Small intestine (tissue), 7 donors: Measurements from ENCODE around the gene PCBP3. TPM values are rescaled to one million over a fixed set of nuclear protein-coding genes. Genes with fewer than 3 reads are reported as not detected.

Experiments
- DNase-seq, 2 donors: peaks; one replicate each; pipeline versions ENCODE4 v3.0.0 to v3.0.0-alpha.2; 2013
- FAIRE-seq: peaks from 2 replicates; lab custom pipeline; 2012; peaks lifted over from hg19 to GRCh38; lab: Jason Lieb, UNC
- H3K27ac ChIP-seq, 3 donors: one replicate each; pipeline ENCODE4 v1.5.1; 2013; ENCODE audit warnings: low read length in 2 of 3, mild to moderate bottlenecking in 2 of 3, control low read depth in 1 of 3, inconsistent platforms in 1 of 3, low read depth in 1 of 3, moderate library complexity in 1 of 3
- H3K27me3 ChIP-seq, 3 donors: one replicate each; pipeline ENCODE4 v1.6.1; 2013; ENCODE audit warnings: low read length in 3 of 3, inconsistent platforms in 1 of 3; ENCODE audit not compliant: control insufficient read depth in 3 of 3, insufficient read depth in 3 of 3
- H3K36me3 ChIP-seq, 3 donors: one replicate each; pipeline ENCODE4 v1.6.1; 2013; ENCODE audit warnings: low read length in 3 of 3, inconsistent platforms in 1 of 3, low read depth in 1 of 3, mild to moderate bottlenecking in 1 of 3, moderate library complexity in 1 of 3; ENCODE audit not compliant: control insufficient read depth in 3 of 3, insufficient read depth in 2 of 3
- H3K4me1 ChIP-seq, 3 donors: one replicate each; pipeline ENCODE4 v1.6.1; 2013; ENCODE audit warnings: low read length in 2 of 3, inconsistent platforms in 1 of 3, low read depth in 1 of 3, mild to moderate bottlenecking in 1 of 3, moderate library complexity in 1 of 3; ENCODE audit not compliant: control insufficient read depth in 3 of 3, insufficient read depth in 2 of 3
- H3K4me3 ChIP-seq, 3 donors: one replicate each; pipeline ENCODE4 v1.5.1; 2013; ENCODE audit warnings: low read length in 3 of 3, control low read depth in 1 of 3, inconsistent platforms in 1 of 3, low read depth in 1 of 3, mild to moderate bottlenecking in 1 of 3, moderate library complexity in 1 of 3
- H3K9me3 ChIP-seq, 2 donors: one replicate each; pipeline ENCODE4 v1.6.1; 2013; ENCODE audit warnings: low read depth in 1 of 2, low read length in 1 of 2; ENCODE audit not compliant: control insufficient read depth in 2 of 2, insufficient read depth in 1 of 2
- WGBS, 3 donors: extraction: QIAGEN DNeasy Blood & Tissue Kit; methylation state at CpG; one replicate each; pipeline ENCODE4 v1.1.7; 2013; 5-methylcytosine and 5-hydroxymethylcytosine counted together
- polyA plus RNA-seq, 4 donors: library from polyadenylated mRNA; stranded (reverse) in 3 of 4; unstranded in 1 of 4; fragments of 200-250 nt in 3 of 4; fragments of 120-200 nt in 1 of 4; gene quantifications; one replicate each; pipeline versions ENCODE4 v1.2.1 to v1.2.3, GENCODE V29; 2013
- donor health status: healthy with polysubstance abuse.
- donor health status: control.
- donor health status: control.
- donor health status: Bipolar disorder and iron deficiency.
- donor health status: healthy.

Gene PCBP3
- polyA plus RNA-seq, 4 donors, result 0.81 to 8.2 (median 1.0) TPM; not detected in 1

- Histone ChIP-seq H3K27me3 (no peaks in the 10 kb centered on the region), H3K9me3 (no peaks in the 10 kb centered on the region), H3K27ac (no peak overlapping the region), H3K36me3 (peaks cover 0 to 90% (median 3%) of the 10 kb centered on the region in 3 donors), H3K4me3 (no peak overlapping the region), H3K4me1 (peaks cover 0 to 9% (median 0%) of the 10 kb centered on the region in 3 donors)
- FAIRE-seq (no peak), DNase-seq (no peak)
- 82 to 85% (median 84%) methylated on average over 38 to 45 of the region's 45 CpGs for WGBS, 3 donors
These were observed 347.4 kb downstream of the PCBP3 start for GRCh38 chr21:45990741-45991605.

DNA sequence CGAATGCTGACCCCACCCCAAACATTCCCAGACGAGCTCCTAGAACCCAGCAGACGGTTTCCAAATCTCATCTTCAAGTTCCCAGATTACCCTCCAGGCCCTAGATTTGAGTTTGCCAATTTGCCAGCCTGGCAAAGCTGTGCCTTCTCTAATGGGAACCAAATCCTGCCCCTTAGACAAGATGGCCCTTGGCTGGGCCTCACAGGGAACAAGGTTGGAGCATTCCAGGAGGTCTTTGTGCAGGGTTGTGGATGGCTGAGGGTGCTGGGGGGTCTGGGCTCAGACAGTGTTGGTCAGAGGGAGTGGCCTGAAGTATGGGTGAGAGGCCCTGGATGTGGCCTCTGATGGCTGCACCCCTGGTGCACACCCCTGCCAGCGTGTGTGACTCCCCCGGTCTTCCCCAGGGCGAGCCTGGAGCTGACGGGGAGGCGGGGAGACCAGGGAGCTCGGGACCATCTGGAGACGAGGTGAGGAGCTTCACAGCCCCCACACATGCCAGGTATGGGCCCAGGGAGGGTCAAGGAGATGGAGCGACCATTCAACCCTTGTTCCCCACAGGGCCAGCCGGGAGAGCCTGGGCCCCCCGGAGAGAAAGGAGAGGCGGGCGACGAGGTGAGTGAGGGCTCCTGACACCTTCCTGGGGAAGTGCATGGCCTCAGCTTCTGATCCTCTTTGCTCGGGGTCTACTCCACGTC is 348.2 kb downstream of the PCBP3 start:
- Histone ChIP-seq H3K36me3 (peaks cover 0 to 90% (median 3%) of the 10 kb centered on the region in 3 donors), H3K4me1 (peaks cover 0 to 9% (median 0%) of the 10 kb centered on the region in 3 donors), H3K27ac (no peak overlapping the region), H3K27me3 (no peaks in the 10 kb centered on the region), H3K4me3 (no peak overlapping the region), H3K9me3 (no peaks in the 10 kb centered on the region)
- WGBS, 3 donors, result 77 to 86% (median 82%) methylated on average over 17 to 18 of the region's 18 CpGs
- DNase-seq (no peak), FAIRE-seq (no peak)

Other genes starting within 250 kb of the PCBP3 start
- gene COL18A1, start 238.6 kb upstream of the PCBP3 start, polyA plus RNA-seq, result 10 to 100 TPM in 2 of 4 donors, 1 to 10 TPM in 2; 2.2 to 34.3 (median 16.5) TPM
- gene SLC19A1, start 101.3 kb upstream of the PCBP3 start, polyA plus RNA-seq, result 10 to 100 TPM; 12.6 to 20.8 (median 15.0) TPM